ENCODE measurements around the gene ACSL6.

The ACSL6 gene

GRCh38 chr5:132003982-132004381, 7.5 kb downstream of the ACSL6 start:
- Histone ChIP-seq H3K27ac (ENCODE audit: low read depth, low read length) (no peak overlapping the region), H3K9me3 (ENCODE audit: control insufficient read depth, insufficient read depth, low read length) (no peaks in the 10 kb centered on the region), H3K4me2 (ENCODE audit: low read length) (no peak overlapping the region), H3K9me2 (replicated peaks; ENCODE audit: control insufficient read depth, low read length) (no peaks in the 10 kb centered on the region), H3K27me3 (ENCODE audit: control insufficient read depth, low read length) (no peaks in the 10 kb centered on the region), H3K79me2 (ENCODE audit: control insufficient read depth, low read length) (no peaks in the 10 kb centered on the region), H4K20me1 (ENCODE audit: control insufficient read depth, insufficient read depth, low read depth, low read length) (no peaks in the 10 kb centered on the region), H3K4me3 (ENCODE audit: low read length) (no peak overlapping the region), H3F3A (ENCODE audit: control insufficient read depth, insufficient read depth) (no peaks in the 10 kb centered on the region), H3K4me1 (ENCODE audit: control insufficient read depth, low read length) (no peaks in the 10 kb centered on the region), H3K36me3 (ENCODE audit: control insufficient read depth, low read length) (no peaks in the 10 kb centered on the region)
- TF ChIP-seq EZH2phosphoT487 (IDR thresholded peaks at IDR 0.05; ENCODE audit: borderline replicate concordance, low read length) (no peak), CTCF (IDR thresholded peaks at IDR 0.05; ENCODE audit: low read depth, low read length, poor library complexity, severe bottlenecking) (no peak)

- Histone ChIP-seq H3K27me3 (ENCODE audit: control insufficient read depth, low read length) (no peaks in the 10 kb centered on the region), H3K9me2 (replicated peaks; ENCODE audit: control insufficient read depth, low read length) (no peaks in the 10 kb centered on the region), H3K4me2 (ENCODE audit: low read length) (no peak overlapping the region), H3K79me2 (ENCODE audit: control insufficient read depth, low read length) (no peaks in the 10 kb centered on the region), H3K9me3 (ENCODE audit: control insufficient read depth, insufficient read depth, low read length) (no peaks in the 10 kb centered on the region), H3K36me3 (ENCODE audit: control insufficient read depth, low read length) (no peaks in the 10 kb centered on the region), H3K4me3 (ENCODE audit: low read length) (no peak overlapping the region), H4K20me1 (ENCODE audit: control insufficient read depth, insufficient read depth, low read depth, low read length) (no peaks in the 10 kb centered on the region), H3F3A (ENCODE audit: control insufficient read depth, insufficient read depth) (no peaks in the 10 kb centered on the region), H3K27ac (ENCODE audit: low read depth, low read length) (no peak overlapping the region), H3K4me1 (ENCODE audit: control insufficient read depth, low read length) (no peaks in the 10 kb centered on the region)
- TF ChIP-seq EZH2phosphoT487 (IDR thresholded peaks at IDR 0.05; ENCODE audit: borderline replicate concordance, low read length): no peak
Measured at GRCh38 chr5:132003170-132003744, 8.2 kb downstream of the ACSL6 start.

- Histone ChIP-seq H4K20me1 (ENCODE audit: control insufficient read depth, insufficient read depth, low read depth, low read length) (no peaks in the 10 kb centered on the region), H3K4me3 (ENCODE audit: low read length) (no peak overlapping the region), H3K4me1 (ENCODE audit: control insufficient read depth, low read length) (no peaks in the 10 kb centered on the region), H3F3A (ENCODE audit: control insufficient read depth, insufficient read depth) (no peaks in the 10 kb centered on the region), H3K9me3 (ENCODE audit: control insufficient read depth, insufficient read depth, low read length) (no peaks in the 10 kb centered on the region), H3K36me3 (ENCODE audit: control insufficient read depth, low read length) (no peaks in the 10 kb centered on the region), H3K27ac (ENCODE audit: low read depth, low read length) (no peak overlapping the region), H3K4me2 (ENCODE audit: low read length) (no peak overlapping the region), H3K79me2 (ENCODE audit: control insufficient read depth, low read length) (no peaks in the 10 kb centered on the region), H3K27me3 (ENCODE audit: control insufficient read depth, low read length) (no peaks in the 10 kb centered on the region), H3K9me2 (replicated peaks; ENCODE audit: control insufficient read depth, low read length) (no peaks in the 10 kb centered on the region)
- TF ChIP-seq EZH2phosphoT487 (IDR thresholded peaks at IDR 0.05; ENCODE audit: borderline replicate concordance, low read length): no peak
- TF ChIP-seq CTCF (IDR thresholded peaks at IDR 0.05; ENCODE audit: low read depth, low read length, poor library complexity, severe bottlenecking): no peak
Measured at GRCh38 chr5:132002757-132003156, 8.7 kb downstream of the ACSL6 start.

GRCh38 chr5:132001647-132002561, 9.6 kb downstream of the ACSL6 start:
- Histone ChIP-seq H3K27me3 (ENCODE audit: control insufficient read depth, low read length) (no peaks in the 10 kb centered on the region), H3K9me3 (ENCODE audit: control insufficient read depth, insufficient read depth, low read length) (no peaks in the 10 kb centered on the region), H3K4me2 (ENCODE audit: low read length) (no peak overlapping the region), H3K36me3 (ENCODE audit: control insufficient read depth, low read length) (no peaks in the 10 kb centered on the region), H3K4me1 (ENCODE audit: control insufficient read depth, low read length) (no peaks in the 10 kb centered on the region), H4K20me1 (ENCODE audit: control insufficient read depth, insufficient read depth, low read depth, low read length) (no peaks in the 10 kb centered on the region), H3K9me2 (replicated peaks; ENCODE audit: control insufficient read depth, low read length) (no peaks in the 10 kb centered on the region), H3K4me3 (ENCODE audit: low read length) (no peak overlapping the region), H3K27ac (ENCODE audit: low read depth, low read length) (no peak overlapping the region), H3F3A (ENCODE audit: control insufficient read depth, insufficient read depth) (no peaks in the 10 kb centered on the region), H3K79me2 (ENCODE audit: control insufficient read depth, low read length) (no peaks in the 10 kb centered on the region)
- no peak for TF ChIP-seq EZH2phosphoT487 (IDR thresholded peaks at IDR 0.05; ENCODE audit: borderline replicate concordance, low read length)
- TF ChIP-seq CTCF (IDR thresholded peaks at IDR 0.05; ENCODE audit: low read depth, low read length, poor library complexity, severe bottlenecking): no peak
